GM12878 (cell line): ENCODE results near the gene GRM5. TPM values are rescaled to one million over a fixed set of nuclear protein-coding genes. Genes with fewer than 3 reads are reported as not detected.

Experiments
- ATAC-seq: fragments of 200-7000 bp; cut with Tn5 transposase; 3 replicates; pipeline ENCODE4 v1.9.1; 2020; ENCODE audit warnings: mild to moderate bottlenecking, moderate library complexity
- BruUV-seq: library from RNA; stranded (reverse); fragments of 400-500 nt; replicated peaks from 2 replicates; lab custom pipeline; 2021; lab: Mats Ljungman, UMichigan
- CTCF ChIA-PET: fragments of 300-600 bp; sonication (Branson Sonifier 250); formaldehyde crosslinking; extraction: SDS; loops from one replicate; lab custom pipeline; 2021; ENCODE audit warnings: inconsistent platforms; lab: Yijun Ruan, JAX
- POLR2A ChIA-PET: fragments of 350-600 bp; formaldehyde crosslinking; extraction: SDS; loops from one replicate; lab custom pipeline; 2021; ENCODE audit warnings: inconsistent platforms; lab: Charles Lee
- RAD21 ChIA-PET: fragments of 300-600 bp; sonication (Branson Sonifier 250); formaldehyde crosslinking; loops from one replicate; lab custom pipeline; 2023; ENCODE audit warnings: antibody characterized with exemption; ENCODE audit not compliant: unreplicated experiment; lab: Charles Lee
- SMC1A ChIA-PET: fragments of 300-600 bp; sonication (Branson Sonifier 250); formaldehyde crosslinking; loops from one replicate; lab custom pipeline; 2023; ENCODE audit not compliant: unreplicated experiment, uncharacterized antibody; lab: Charles Lee
- DNase-seq: peaks from one replicate; pipeline ENCODE4 v3.0.0-alpha.2; 2011; ENCODE audit warnings: low read depth, low spot score
- FAIRE-seq: peaks from 3 replicates; lab custom pipeline; 2011; peaks lifted over from hg19 to GRCh38; lab: Jason Lieb, UNC
- H2AFZ ChIP-seq: 2 replicates; pipeline ENCODE4 v1.6.0; 2011; ENCODE audit warnings: low read depth, low read length, control low read depth; ENCODE audit not compliant: control insufficient read depth
- H3K27ac ChIP-seq: 2 replicates; pipeline ENCODE4 v1.5.1; 2011; ENCODE audit warnings: control low read depth; ENCODE audit not compliant: control insufficient read depth, insufficient read depth
- H3K27me3 ChIP-seq, 2 experiments: replicated peaks in 1 of 2; 2 replicates each; pipeline versions ENCODE4 v1.6.0 to v1.6.1; 2011; ENCODE audit warnings: low read length in 1 of 2; ENCODE audit not compliant: control insufficient read depth in 2 of 2, insufficient read depth in 2 of 2
- H3K36me3 ChIP-seq, 2 experiments: 2 replicates each; pipeline ENCODE4 v1.5.1; 2011; ENCODE audit warnings: low read length in 1 of 2; ENCODE audit not compliant: control insufficient read depth in 2 of 2, insufficient read depth in 2 of 2
- H3K4me1 ChIP-seq: 2 replicates; pipeline ENCODE4 v1.6.1; 2011; ENCODE audit warnings: mild to moderate bottlenecking, low read length, moderate library complexity, mixed read lengths; ENCODE audit not compliant: control insufficient read depth, insufficient read depth
- H3K4me2 ChIP-seq: 2 replicates; pipeline ENCODE4 v1.6.0; 2011; ENCODE audit warnings: control low read depth; ENCODE audit not compliant: control insufficient read depth, insufficient read depth
- H3K4me3 ChIP-seq: fragments of 200-600 bp; sonication (generic); 2 replicates; pipeline ENCODE4 v1.5.1; 2016
- H3K79me2 ChIP-seq: 2 replicates; pipeline ENCODE4 v1.6.0; 2011; ENCODE audit warnings: low read length; ENCODE audit not compliant: control insufficient read depth, insufficient read depth
- H3K9ac ChIP-seq: 2 replicates; pipeline ENCODE4 v1.8.0; 2011; ENCODE audit warnings: low read length, control low read depth, mixed read lengths; ENCODE audit not compliant: control insufficient read depth, insufficient read depth
- H3K9me3 ChIP-seq: replicated peaks from 3 replicates; pipeline ENCODE4 v1.5.1; 2011; ENCODE audit warnings: mild to moderate bottlenecking, low read length; ENCODE audit not compliant: control insufficient read depth, insufficient read depth
- H4K20me1 ChIP-seq: 2 replicates; pipeline ENCODE4 v1.6.0; 2011; ENCODE audit not compliant: control insufficient read depth, insufficient read depth
- KDM1A ChIP-seq: fragments of 200-600 bp; sonication (generic); IDR thresholded peaks from 2 replicates; pipeline ENCODE4 v1.6.1; 2016; ENCODE audit warnings: borderline replicate concordance
- MTA2 ChIP-seq: fragments of 450-650 bp; IDR thresholded peaks from 2 replicates; pipeline ENCODE4 v1.6.1; 2016; ENCODE audit warnings: low read depth, mild to moderate bottlenecking, moderate library complexity
- MYC ChIP-seq: IDR thresholded peaks from 2 replicates; pipeline ENCODE4 v1.6.1; 2011; ENCODE audit warnings: mild to moderate bottlenecking, low read length, moderate library complexity, inconsistent platforms; ENCODE audit not compliant: insufficient read depth, insufficient replicate concordance, insufficient read length, severe bottlenecking
- POU2F2 ChIP-seq: IDR thresholded peaks from 3 replicates; pipeline ENCODE4 v1.6.1; 2011; ENCODE audit warnings: low read depth, mild to moderate bottlenecking, low read length, borderline replicate concordance
- RBBP5 ChIP-seq: fragments of 200-600 bp; sonication (generic); conservative IDR thresholded peaks from 2 replicates; pipeline ENCODE4 v1.6.1; 2016
- SMAD5 ChIP-seq: IDR thresholded peaks from 2 replicates; pipeline ENCODE4 v1.6.1; 2016; ENCODE audit warnings: antibody characterized with exemption, low read depth
- SMARCA5 ChIP-seq: fragments of 450-650 bp; IDR thresholded peaks from 2 replicates; pipeline ENCODE4 v1.6.1; 2017; ENCODE audit warnings: mild to moderate bottlenecking
- STAT1 ChIP-seq: fragments of 450-650 bp; conservative IDR thresholded peaks from 2 replicates; pipeline ENCODE4 v1.6.1; 2014; ENCODE audit warnings: antibody characterized with exemption, mild to moderate bottlenecking
- WRNIP1 ChIP-seq: IDR thresholded peaks from 2 replicates; pipeline ENCODE4 v1.6.1; 2011; ENCODE audit warnings: low read depth, low read length, improper control_type of control experiment, borderline replicate concordance
- WGBS: methylation state at CpG from one replicate; pipeline ENCODE4 v1.1.6; 2016; ENCODE audit warnings: low lambda C conversion rate; ENCODE audit not compliant: insufficient replicate concordance, insufficient coverage; ENCODE audit errors: missing lambda C conversion rate; 5-methylcytosine and 5-hydroxymethylcytosine counted together
- in situ Hi-C: fragments of 300-500 bp; cut with MboI; formaldehyde crosslinking; loops from 9 replicates; pipeline ENCODE4 v1.14.3; 2018; ENCODE audit warnings: mixed read lengths
- intact Hi-C: fragments of 100-400 bp; cut with micrococcal nuclease; formaldehyde crosslinking; loops from one replicate; pipeline ENCODE4 v1.14.2; 2022; ENCODE audit not compliant: unreplicated experiment
- polyA plus RNA-seq, 11 experiments: library from polyadenylated mRNA; depleted of rRNA in 4 of 11; unstranded in 6 of 11; stranded (reverse) in 5 of 11; fragments of >200 nt; fragmentation: Nextera tagmentation in 4 of 11; fragmentation: Illumina TruSeq in 1 of 11; extraction: Ambion mirVana in 4 of 11; extraction: Trizol in 1 of 11; gene quantifications; 1 replicate in 1 of 11; 2 replicates in 10 of 11; pipeline versions ENCODE4 v1.2.1 to v1.2.3, GENCODE V29; 2011 to 2016; ENCODE audit warnings: inconsistent platforms in 2 of 11, missing spikeins in 2 of 11, low read depth in 1 of 11
- total RNA-seq, 4 experiments: library from RNA; depleted of rRNA in 3 of 4; stranded (reverse); fragments of >200 nt in 3 of 4; fragmentation: Illumina TruSeq in 1 of 4; extraction: Trizol in 1 of 4; gene quantifications; 2 replicates each; pipeline versions ENCODE4 v1.2.1 to v1.2.3, GENCODE V29; 2013 to 2021
- TF ChIP-seq, protein P1 (sequence below): fragments of 450-650 bp; IDR thresholded peaks from 2 replicates; pipeline ENCODE4 v1.6.1; 2017; ENCODE audit warnings: mild to moderate bottlenecking
- TF ChIP-seq, protein P2 (sequence below): IDR thresholded peaks from 2 replicates; pipeline ENCODE4 v1.6.1; 2012; ENCODE audit warnings: low read length, inconsistent platforms
- TF ChIP-seq, protein P3 (sequence below): fragments of 150-350 bp; IDR thresholded peaks from 2 replicates; pipeline ENCODE4 v1.6.1; 2014; ENCODE audit warnings: mild to moderate bottlenecking, low read depth, low read length
- TF ChIP-seq, protein P4 (sequence below): fragments of 450-650 bp; IDR thresholded peaks from 2 replicates; pipeline ENCODE4 v1.6.1; 2017; ENCODE audit warnings: mild to moderate bottlenecking, moderate library complexity

Gene GRM5
- total and polyA plus RNA-seq, 10 of the 15 experiments (the other 5 are each of a cell fraction or from before 2014, with no cell fraction given): not detected

DNA sequence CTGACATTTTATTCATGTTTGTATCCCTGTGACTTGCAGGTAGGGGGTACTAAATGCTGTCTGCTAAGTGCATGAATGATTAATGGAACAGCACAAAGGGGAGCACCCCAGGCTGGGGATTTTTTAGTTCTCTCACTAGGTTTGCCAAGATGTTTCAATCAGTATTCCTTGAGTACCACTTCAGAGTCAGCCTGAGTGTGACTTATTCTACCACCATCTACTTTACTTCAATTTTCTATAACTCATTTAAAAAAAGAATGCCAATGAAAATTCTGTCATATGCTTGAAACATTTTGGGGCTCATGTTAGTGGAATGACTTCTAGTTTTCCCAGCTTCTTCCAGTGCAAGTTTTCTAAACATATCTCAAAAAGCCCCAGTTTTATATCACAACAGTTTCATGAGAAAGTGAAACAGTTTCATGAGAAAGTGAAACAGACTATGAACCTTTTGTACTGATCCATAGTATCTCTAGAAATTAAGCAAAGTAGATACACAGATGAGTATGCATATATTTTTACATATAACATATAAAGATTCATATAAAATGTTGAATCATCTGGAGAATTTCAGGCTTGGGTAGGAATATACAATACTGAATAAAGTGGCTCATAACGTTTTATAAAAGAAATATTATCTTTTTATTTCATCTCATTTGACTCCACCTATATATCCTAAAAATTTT is 252.4 kb downstream of the GRM5 start:
- RAD21 ChIA-PET: interaction anchor here (1.2 to 1.4 kb wide), 2 partner anchors 454 to 485 kb away, joined by 3 read pairs; no protein-coding TSS in a partner anchor
- no TSS peak for BruUV-seq
- TF ChIP-seq MTA2 (no peak; the same call in 1 of the 2 replicates), RBBP5 (no peak), SMARCA5 (no peak), STAT1 (no peak), SMAD5 (no peak), KDM1A (no peak), POU2F2 (no peak), WRNIP1 (no peak), MYC (no peak)
- TF ChIP-seq, protein P1, sequence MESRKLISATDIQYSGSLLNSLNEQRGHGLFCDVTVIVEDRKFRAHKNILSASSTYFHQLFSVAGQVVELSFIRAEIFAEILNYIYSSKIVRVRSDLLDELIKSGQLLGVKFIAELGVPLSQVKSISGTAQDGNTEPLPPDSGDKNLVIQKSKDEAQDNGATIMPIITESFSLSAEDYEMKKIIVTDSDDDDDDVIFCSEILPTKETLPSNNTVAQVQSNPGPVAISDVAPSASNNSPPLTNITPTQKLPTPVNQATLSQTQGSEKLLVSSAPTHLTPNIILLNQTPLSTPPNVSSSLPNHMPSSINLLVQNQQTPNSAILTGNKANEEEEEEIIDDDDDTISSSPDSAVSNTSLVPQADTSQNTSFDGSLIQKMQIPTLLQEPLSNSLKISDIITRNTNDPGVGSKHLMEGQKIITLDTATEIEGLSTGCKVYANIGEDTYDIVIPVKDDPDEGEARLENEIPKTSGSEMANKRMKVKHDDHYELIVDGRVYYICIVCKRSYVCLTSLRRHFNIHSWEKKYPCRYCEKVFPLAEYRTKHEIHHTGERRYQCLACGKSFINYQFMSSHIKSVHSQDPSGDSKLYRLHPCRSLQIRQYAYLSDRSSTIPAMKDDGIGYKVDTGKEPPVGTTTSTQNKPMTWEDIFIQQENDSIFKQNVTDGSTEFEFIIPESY: no peak
- TF ChIP-seq, protein P2, sequence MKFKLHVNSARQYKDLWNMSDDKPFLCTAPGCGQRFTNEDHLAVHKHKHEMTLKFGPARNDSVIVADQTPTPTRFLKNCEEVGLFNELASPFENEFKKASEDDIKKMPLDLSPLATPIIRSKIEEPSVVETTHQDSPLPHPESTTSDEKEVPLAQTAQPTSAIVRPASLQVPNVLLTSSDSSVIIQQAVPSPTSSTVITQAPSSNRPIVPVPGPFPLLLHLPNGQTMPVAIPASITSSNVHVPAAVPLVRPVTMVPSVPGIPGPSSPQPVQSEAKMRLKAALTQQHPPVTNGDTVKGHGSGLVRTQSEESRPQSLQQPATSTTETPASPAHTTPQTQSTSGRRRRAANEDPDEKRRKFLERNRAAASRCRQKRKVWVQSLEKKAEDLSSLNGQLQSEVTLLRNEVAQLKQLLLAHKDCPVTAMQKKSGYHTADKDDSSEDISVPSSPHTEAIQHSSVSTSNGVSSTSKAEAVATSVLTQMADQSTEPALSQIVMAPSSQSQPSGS: no peak
- TF ChIP-seq, protein P3, sequence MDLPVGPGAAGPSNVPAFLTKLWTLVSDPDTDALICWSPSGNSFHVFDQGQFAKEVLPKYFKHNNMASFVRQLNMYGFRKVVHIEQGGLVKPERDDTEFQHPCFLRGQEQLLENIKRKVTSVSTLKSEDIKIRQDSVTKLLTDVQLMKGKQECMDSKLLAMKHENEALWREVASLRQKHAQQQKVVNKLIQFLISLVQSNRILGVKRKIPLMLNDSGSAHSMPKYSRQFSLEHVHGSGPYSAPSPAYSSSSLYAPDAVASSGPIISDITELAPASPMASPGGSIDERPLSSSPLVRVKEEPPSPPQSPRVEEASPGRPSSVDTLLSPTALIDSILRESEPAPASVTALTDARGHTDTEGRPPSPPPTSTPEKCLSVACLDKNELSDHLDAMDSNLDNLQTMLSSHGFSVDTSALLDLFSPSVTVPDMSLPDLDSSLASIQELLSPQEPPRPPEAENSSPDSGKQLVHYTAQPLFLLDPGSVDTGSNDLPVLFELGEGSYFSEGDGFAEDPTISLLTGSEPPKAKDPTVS: no peak
- TF ChIP-seq, protein P4, sequence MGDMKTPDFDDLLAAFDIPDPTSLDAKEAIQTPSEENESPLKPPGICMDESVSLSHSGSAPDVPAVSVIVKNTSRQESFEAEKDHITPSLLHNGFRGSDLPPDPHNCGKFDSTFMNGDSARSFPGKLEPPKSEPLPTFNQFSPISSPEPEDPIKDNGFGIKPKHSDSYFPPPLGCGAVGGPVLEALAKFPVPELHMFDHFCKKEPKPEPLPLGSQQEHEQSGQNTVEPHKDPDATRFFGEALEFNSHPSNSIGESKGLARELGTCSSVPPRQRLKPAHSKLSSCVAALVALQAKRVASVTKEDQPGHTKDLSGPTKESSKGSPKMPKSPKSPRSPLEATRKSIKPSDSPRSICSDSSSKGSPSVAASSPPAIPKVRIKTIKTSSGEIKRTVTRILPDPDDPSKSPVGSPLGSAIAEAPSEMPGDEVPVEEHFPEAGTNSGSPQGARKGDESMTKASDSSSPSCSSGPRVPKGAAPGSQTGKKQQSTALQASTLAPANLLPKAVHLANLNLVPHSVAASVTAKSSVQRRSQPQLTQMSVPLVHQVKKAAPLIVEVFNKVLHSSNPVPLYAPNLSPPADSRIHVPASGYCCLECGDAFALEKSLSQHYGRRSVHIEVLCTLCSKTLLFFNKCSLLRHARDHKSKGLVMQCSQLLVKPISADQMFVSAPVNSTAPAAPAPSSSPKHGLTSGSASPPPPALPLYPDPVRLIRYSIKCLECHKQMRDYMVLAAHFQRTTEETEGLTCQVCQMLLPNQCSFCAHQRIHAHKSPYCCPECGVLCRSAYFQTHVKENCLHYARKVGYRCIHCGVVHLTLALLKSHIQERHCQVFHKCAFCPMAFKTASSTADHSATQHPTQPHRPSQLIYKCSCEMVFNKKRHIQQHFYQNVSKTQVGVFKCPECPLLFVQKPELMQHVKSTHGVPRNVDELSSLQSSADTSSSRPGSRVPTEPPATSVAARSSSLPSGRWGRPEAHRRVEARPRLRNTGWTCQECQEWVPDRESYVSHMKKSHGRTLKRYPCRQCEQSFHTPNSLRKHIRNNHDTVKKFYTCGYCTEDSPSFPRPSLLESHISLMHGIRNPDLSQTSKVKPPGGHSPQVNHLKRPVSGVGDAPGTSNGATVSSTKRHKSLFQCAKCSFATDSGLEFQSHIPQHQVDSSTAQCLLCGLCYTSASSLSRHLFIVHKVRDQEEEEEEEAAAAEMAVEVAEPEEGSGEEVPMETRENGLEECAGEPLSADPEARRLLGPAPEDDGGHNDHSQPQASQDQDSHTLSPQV: no peak

More for the DNA sequence above, 252.4 kb downstream of the GRM5 start:
- H3K9ac ChIP-seq: no peak overlapping the region
- H3K9me3 ChIP-seq: peaks cover 3% of the 10 kb centered on the region; the same call in 2 of the 3 replicates
- no peaks in the 10 kb centered on the region for H3K36me3 ChIP-seq
- ChIA-PET CTCF (no interaction called here), SMC1A (interaction anchor here (1.2 to 1.4 kb wide), 3 partner anchors 11 to 512 kb away, joined by 3 to 7 read pairs (median 3); no protein-coding TSS in a partner anchor), POLR2A (no interaction called here)
- peak overlapping the region; percentile 24; the same call in 1 of the 2 replicates for H3K27ac ChIP-seq
- no peaks in the 10 kb centered on the region for H4K20me1 ChIP-seq
- no peaks in the 10 kb centered on the region for H3K27me3 ChIP-seq
- H2AFZ ChIP-seq: no peak overlapping the region
- peak; percentile 92 for ATAC-seq
- 0% methylated on average over 1 of the region's 1 CpG for WGBS
- in situ Hi-C loops: no loop called here
- peak; percentile 54 for FAIRE-seq
- H3K4me1 ChIP-seq: peaks cover 10% of the 10 kb centered on the region; the same call in 1 of the 2 replicates
- no peak for DNase-seq
- peak overlapping the region; percentile 14; the same call in 1 of the 2 replicates for H3K4me3 ChIP-seq
- H3K4me2 ChIP-seq: 0 out of 2 replicates have a peak overlapping the region, but pooled peaks have one; percentile 60
- H3K79me2 ChIP-seq: no peaks in the 10 kb centered on the region
- intact Hi-C loops: loop anchor here (10.0 kb wide), 1 partner anchor 509 kb away; no protein-coding TSS in a partner anchor
